ENCODE measurements around the gene TRIM13.
A peak's percentile ranks its signal among the peaks of the same experiment; 100 is the strongest.

TRIM13 gene

GRCh38 chr13:50014386-50014785 is 17.5 kb downstream of the TRIM13 start:
- TF ChIP-seq, protein P1, sequence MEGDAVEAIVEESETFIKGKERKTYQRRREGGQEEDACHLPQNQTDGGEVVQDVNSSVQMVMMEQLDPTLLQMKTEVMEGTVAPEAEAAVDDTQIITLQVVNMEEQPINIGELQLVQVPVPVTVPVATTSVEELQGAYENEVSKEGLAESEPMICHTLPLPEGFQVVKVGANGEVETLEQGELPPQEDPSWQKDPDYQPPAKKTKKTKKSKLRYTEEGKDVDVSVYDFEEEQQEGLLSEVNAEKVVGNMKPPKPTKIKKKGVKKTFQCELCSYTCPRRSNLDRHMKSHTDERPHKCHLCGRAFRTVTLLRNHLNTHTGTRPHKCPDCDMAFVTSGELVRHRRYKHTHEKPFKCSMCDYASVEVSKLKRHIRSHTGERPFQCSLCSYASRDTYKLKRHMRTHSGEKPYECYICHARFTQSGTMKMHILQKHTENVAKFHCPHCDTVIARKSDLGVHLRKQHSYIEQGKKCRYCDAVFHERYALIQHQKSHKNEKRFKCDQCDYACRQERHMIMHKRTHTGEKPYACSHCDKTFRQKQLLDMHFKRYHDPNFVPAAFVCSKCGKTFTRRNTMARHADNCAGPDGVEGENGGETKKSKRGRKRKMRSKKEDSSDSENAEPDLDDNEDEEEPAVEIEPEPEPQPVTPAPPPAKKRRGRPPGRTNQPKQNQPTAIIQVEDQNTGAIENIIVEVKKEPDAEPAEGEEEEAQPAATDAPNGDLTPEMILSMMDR (IDR thresholded peaks at IDR 0.05) = no peak
- no peaks in the 10 kb centered on the region for H3K27me3 ChIP-seq
- H3K4me1 ChIP-seq (ENCODE audit: control insufficient read depth in 1 of 2, insufficient read depth in 1 of 2, low read depth in 1 of 2, low read length in 1 of 2) = no peaks in the 10 kb centered on the region
- no peak overlapping the region for H3K27ac ChIP-seq
- H3K9me3 ChIP-seq = no peaks in the 10 kb centered on the region
- H3K4me3 ChIP-seq (ENCODE audit: low read depth in 1 of 2, low read length in 1 of 2) = no peak overlapping the region
- peaks cover 54% of the 10 kb centered on the region for H3K36me3 ChIP-seq

DNA sequence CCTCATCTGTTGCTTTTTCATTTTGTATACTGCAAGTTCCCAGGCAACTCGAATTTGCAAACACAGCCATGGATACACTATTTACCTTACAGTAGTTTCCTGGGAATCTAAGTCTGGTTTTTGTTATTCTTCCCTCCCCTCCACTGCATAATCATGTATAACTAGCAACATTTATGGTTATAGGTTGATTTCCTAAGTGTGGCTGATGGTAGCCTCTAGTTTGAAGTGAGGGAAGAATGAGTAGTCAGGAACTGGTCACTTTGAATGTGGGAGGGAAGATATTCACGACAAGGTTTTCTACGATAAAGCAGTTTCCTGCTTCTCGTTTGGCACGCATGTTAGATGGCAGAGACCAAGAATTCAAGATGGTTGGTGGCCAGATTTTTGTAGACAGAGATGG is 18.4 kb downstream of the TRIM13 start, which contains the start of gene KCNRG:
Gene KCNRG (plus strand): TSS at position 187 of the 400 bp plus-strand sequence. CDS start 50 bp downstream, at position 237.
- TF ChIP-seq, protein P1 (IDR thresholded peaks at IDR 0.05) = no peak
- Histone ChIP-seq H3K4me1 (ENCODE audit: control insufficient read depth in 1 of 2, insufficient read depth in 1 of 2, low read depth in 1 of 2, low read length in 1 of 2) (no peaks in the 10 kb centered on the region), H3K27me3 (no peaks in the 10 kb centered on the region), H3K36me3 (peaks cover 59% of the 10 kb centered on the region), H3K4me3 (ENCODE audit: low read depth in 1 of 2, low read length in 1 of 2) (no peak within 1 kb of the TSS), H3K9me3 (no peaks in the 10 kb centered on the region), H3K27ac (no peak within 1 kb of the TSS)

GRCh38 chr13:50015750-50016149 is 18.9 kb downstream of the TRIM13 start:
- no peaks in the 10 kb centered on the region for H3K9me3 ChIP-seq
- no peaks in the 10 kb centered on the region for H3K4me1 ChIP-seq (ENCODE audit: control insufficient read depth in 1 of 2, insufficient read depth in 1 of 2, low read depth in 1 of 2, low read length in 1 of 2)
- H3K27me3 ChIP-seq = no peaks in the 10 kb centered on the region
- peaks cover 60% of the 10 kb centered on the region for H3K36me3 ChIP-seq
- H3K4me3 ChIP-seq (ENCODE audit: low read depth in 1 of 2, low read length in 1 of 2) = no peak overlapping the region
- TF ChIP-seq, protein P1 (IDR thresholded peaks at IDR 0.05) = no peak
- no peak overlapping the region for H3K27ac ChIP-seq

DNA sequence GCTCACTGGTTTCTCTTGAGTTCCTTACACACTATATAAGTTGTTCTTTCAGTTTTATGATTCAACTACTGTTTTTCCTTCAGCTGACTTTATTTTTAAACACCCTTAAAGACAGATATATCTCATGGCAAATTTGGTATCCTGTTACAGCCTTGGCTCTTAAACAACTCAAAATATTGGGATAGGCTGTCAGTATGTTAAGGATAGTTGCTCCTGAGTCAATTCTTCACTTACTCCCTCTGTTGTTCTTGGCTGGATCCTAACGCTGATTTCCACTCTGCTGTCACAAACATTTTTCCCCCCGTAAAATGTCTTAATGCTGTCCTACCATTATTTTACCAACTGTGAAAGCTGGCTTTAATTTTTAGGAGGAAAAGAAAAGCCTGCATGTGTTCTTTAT is 19.6 kb downstream of the TRIM13 start:
- Histone ChIP-seq H3K36me3 (peaks cover 60% of the 10 kb centered on the region), H3K4me3 (ENCODE audit: low read depth in 1 of 2, low read length in 1 of 2) (no peak overlapping the region), H3K27me3 (no peaks in the 10 kb centered on the region), H3K9me3 (no peaks in the 10 kb centered on the region), H3K4me1 (ENCODE audit: control insufficient read depth in 1 of 2, insufficient read depth in 1 of 2, low read depth in 1 of 2, low read length in 1 of 2) (no peaks in the 10 kb centered on the region), H3K27ac (no peak overlapping the region)
- TF ChIP-seq, protein P1 (IDR thresholded peaks at IDR 0.05) = no peak

GRCh38 chr13:50017819-50018218 is 21.0 kb downstream of the TRIM13 start:
- no peaks in the 10 kb centered on the region for H3K9me3 ChIP-seq
- TF ChIP-seq, protein P1 (IDR thresholded peaks at IDR 0.05) = no peak
- H3K27ac ChIP-seq = no peak overlapping the region
- H3K27me3 ChIP-seq = no peaks in the 10 kb centered on the region
- H3K4me1 ChIP-seq (ENCODE audit: control insufficient read depth in 1 of 2, insufficient read depth in 1 of 2, low read depth in 1 of 2, low read length in 1 of 2) = peaks cover 7 to 10% of the 10 kb centered on the region in 2 experiments
- peaks cover 50% of the 10 kb centered on the region for H3K36me3 ChIP-seq
- no peak overlapping the region for H3K4me3 ChIP-seq (ENCODE audit: low read depth in 1 of 2, low read length in 1 of 2)

DNA sequence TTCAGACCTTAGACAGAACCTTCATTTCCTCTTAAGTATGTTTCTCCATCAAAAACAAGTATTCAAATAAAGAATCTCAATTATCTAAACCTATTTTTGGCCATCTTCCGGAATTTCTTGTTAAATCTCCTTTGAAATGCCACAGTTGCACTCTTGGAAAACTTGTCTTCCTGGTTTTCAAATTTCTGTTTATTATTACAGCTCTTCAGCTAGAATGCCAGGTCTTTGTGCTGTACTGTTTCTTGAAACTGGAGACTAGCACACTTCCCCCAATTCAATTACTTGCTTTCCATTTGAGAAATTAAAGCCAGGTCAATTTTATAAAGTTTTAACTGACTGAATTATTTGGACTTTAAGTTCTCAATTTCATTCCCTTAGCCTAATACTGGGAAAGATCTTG is 28.6 kb downstream of the TRIM13 start:
- peaks cover 7 to 10% of the 10 kb centered on the region in 2 experiments for H3K4me1 ChIP-seq (ENCODE audit: control insufficient read depth in 1 of 2, insufficient read depth in 1 of 2, low read depth in 1 of 2, low read length in 1 of 2)
- H3K27me3 ChIP-seq = no peaks in the 10 kb centered on the region
- peaks cover 52% of the 10 kb centered on the region for H3K36me3 ChIP-seq
- H3K4me3 ChIP-seq (ENCODE audit: low read depth in 1 of 2, low read length in 1 of 2) = no peak overlapping the region
- H3K9me3 ChIP-seq = no peaks in the 10 kb centered on the region
- H3K27ac ChIP-seq = peak overlapping the region; percentile 14
- TF ChIP-seq, protein P1 (IDR thresholded peaks at IDR 0.05) = no peak
